Cardiac muscle cell (in vitro differentiated cells and primary cell): ENCODE results near the gene RPRML. TPM values are rescaled to one million over a fixed set of nuclear protein-coding genes. Genes with fewer than 3 reads are reported as not detected.

Experiments
- DNase-seq, 2 donors: peaks; one replicate each; pipeline versions ENCODE4 v3.0.0 to v3.0.0-alpha.2; 2010 to 2017; ENCODE audit warnings: low read depth in 1 of 2, low spot score in 1 of 2
- H3K27ac ChIP-seq: fragments of 200-600 bp; sonication (generic); 2 replicates; pipeline ENCODE4 v1.5.1; 2016
- H3K27me3 ChIP-seq: fragments of 200-600 bp; sonication (generic); 2 replicates; pipeline ENCODE4 v1.6.0; 2016; ENCODE audit warnings: control low read depth
- H3K36me3 ChIP-seq: fragments of 200-600 bp; sonication (generic); 2 replicates; pipeline ENCODE4 v1.5.1; 2016; ENCODE audit warnings: control low read depth
- H3K4me1 ChIP-seq: fragments of 200-600 bp; sonication (generic); 2 replicates; pipeline ENCODE4 v1.8.1; 2017; ENCODE audit warnings: low read depth, mild to moderate bottlenecking, mixed run types
- H3K4me3 ChIP-seq: fragments of 200-600 bp; sonication (generic); 2 replicates; pipeline ENCODE4 v1.5.1; 2016; ENCODE audit warnings: mild to moderate bottlenecking
- H3K9me3 ChIP-seq: fragments of 200-600 bp; sonication (generic); 2 replicates; pipeline ENCODE4 v1.5.1; 2017; ENCODE audit warnings: low read depth, mild to moderate bottlenecking, control low read depth
- polyA plus RNA-seq: library from polyadenylated mRNA; unstranded; fragments of >200 nt; fragmentation: Nextera tagmentation; extraction: Ambion mirVana; gene quantifications from 2 replicates; pipeline ENCODE4 v1.2.1, GENCODE V29; 2016
- total RNA-seq: library from RNA; depleted of rRNA; stranded (reverse); fragments of >200 nt; gene quantifications from 2 replicates; pipeline ENCODE4 v1.2.3, GENCODE V29; 2016
- TF ChIP-seq, protein P1 (sequence below): IDR thresholded peaks from 2 replicates; pipeline ENCODE4 v1.5.1; 2012; ENCODE audit warnings: low read depth, mild to moderate bottlenecking, low read length

The RPRML gene
- total and polyA plus RNA-seq, 2 experiments from 2014 or later = not detected

DNA sequence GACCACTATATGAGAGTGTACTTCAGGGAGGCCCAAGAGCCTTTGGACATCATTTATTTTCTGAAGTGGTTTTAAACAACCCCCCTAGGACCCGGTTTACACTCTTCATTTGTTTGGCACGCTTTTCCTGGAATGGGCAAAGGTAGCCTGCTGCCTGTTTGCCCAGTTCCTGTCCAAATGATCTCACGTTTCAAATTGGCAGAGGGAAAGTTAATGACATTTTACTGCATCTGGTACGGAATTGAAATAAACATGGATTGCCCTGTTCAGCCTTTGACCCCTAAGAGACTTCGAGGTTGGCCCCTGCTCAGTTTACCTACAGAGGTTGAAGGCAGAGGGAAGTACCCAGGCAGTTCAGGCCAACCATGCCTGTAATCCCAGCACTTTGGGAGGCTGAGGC is 5.8 kb upstream of the RPRML start:
- Histone ChIP-seq H3K4me1 (no peaks in the 10 kb centered on the region), H3K36me3 (no peaks in the 10 kb centered on the region), H3K4me3 (no peak overlapping the region), H3K27ac (no peak overlapping the region), H3K27me3 (peaks cover 24% of the 10 kb centered on the region), H3K9me3 (no peaks in the 10 kb centered on the region)
- TF ChIP-seq, protein P1, sequence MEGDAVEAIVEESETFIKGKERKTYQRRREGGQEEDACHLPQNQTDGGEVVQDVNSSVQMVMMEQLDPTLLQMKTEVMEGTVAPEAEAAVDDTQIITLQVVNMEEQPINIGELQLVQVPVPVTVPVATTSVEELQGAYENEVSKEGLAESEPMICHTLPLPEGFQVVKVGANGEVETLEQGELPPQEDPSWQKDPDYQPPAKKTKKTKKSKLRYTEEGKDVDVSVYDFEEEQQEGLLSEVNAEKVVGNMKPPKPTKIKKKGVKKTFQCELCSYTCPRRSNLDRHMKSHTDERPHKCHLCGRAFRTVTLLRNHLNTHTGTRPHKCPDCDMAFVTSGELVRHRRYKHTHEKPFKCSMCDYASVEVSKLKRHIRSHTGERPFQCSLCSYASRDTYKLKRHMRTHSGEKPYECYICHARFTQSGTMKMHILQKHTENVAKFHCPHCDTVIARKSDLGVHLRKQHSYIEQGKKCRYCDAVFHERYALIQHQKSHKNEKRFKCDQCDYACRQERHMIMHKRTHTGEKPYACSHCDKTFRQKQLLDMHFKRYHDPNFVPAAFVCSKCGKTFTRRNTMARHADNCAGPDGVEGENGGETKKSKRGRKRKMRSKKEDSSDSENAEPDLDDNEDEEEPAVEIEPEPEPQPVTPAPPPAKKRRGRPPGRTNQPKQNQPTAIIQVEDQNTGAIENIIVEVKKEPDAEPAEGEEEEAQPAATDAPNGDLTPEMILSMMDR = no peak
- DNase-seq = no peak

GRCh38 chr17:46984341-46984740 is 5.3 kb upstream of the RPRML start:
- Histone ChIP-seq H3K27me3 (peaks cover 29% of the 10 kb centered on the region), H3K36me3 (no peaks in the 10 kb centered on the region), H3K27ac (no peak overlapping the region), H3K9me3 (no peaks in the 10 kb centered on the region), H3K4me3 (no peak overlapping the region), H3K4me1 (peaks cover 2% of the 10 kb centered on the region)
- TF ChIP-seq, protein P1 = no peak
- DNase-seq = no peak

- H3K27me3 ChIP-seq = peaks cover 35% of the 10 kb centered on the region
- H3K36me3 ChIP-seq = no peaks in the 10 kb centered on the region
- no peak overlapping the region for H3K27ac ChIP-seq
- peak in 1 of 2 donors; percentile 37 for DNase-seq
- no peaks in the 10 kb centered on the region for H3K9me3 ChIP-seq
- H3K4me3 ChIP-seq = no peak overlapping the region
- TF ChIP-seq, protein P1 = no peak
- H3K4me1 ChIP-seq = peaks cover 7% of the 10 kb centered on the region
These were observed 4.7 kb upstream of the RPRML start for GRCh38 chr17:46983782-46984181.

GRCh38 chr17:46982577-46982976 is 3.5 kb upstream of the RPRML start:
- H3K27ac ChIP-seq = no peak overlapping the region
- no peak for DNase-seq
- no peak overlapping the region for H3K4me3 ChIP-seq
- peaks cover 12% of the 10 kb centered on the region for H3K4me1 ChIP-seq
- H3K27me3 ChIP-seq = peaks cover 47% of the 10 kb centered on the region
- H3K36me3 ChIP-seq = no peaks in the 10 kb centered on the region
- TF ChIP-seq, protein P1 = no peak
- no peaks in the 10 kb centered on the region for H3K9me3 ChIP-seq

DNA sequence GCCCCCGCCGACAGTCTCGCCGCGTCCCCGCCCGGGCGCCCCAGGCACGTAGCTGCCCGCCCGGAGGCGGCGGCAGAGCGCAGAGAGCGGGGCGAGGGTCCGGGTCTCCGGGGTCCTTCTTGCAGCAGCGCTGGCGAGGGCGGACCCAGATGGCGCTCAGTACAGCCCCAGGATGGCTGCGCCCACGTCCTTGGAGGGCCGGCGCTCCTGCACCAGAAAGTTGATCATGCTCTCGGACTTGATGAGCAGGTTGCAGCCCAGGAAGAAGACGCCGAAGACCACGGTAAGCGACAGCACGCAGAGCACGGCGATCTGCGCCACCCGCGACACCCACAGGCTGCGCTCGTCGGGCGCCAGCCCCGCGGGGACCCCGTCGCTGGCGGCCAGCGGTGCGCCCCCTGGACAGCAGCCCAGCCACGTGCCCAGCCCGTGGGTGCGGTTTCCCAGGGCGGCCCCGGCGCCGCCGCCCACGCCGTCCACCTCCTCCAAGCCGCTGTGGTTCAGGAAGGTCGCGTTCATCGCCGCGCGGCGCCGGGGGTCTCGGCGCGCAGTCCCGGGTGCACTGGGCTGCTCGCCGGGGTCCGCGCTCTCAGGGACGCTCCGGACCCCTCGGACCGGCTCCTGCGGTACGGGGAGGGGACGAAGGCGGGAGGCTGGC is 435 bp downstream of the RPRML start:
- Histone ChIP-seq H3K4me3 (peak overlapping the region; percentile 46), H3K4me1 (peaks cover 12% of the 10 kb centered on the region), H3K27me3 (peaks cover 57% of the 10 kb centered on the region), H3K9me3 (no peaks in the 10 kb centered on the region), H3K36me3 (no peaks in the 10 kb centered on the region), H3K27ac (no peak overlapping the region)
- TF ChIP-seq, protein P1 = no peak
- DNase-seq = peak; percentile 8 to 31
